Lower leg skin (tissue), 4 donors: ENCODE data around the gene NADK. TPM values are rescaled to one million over a fixed set of nuclear protein-coding genes. Genes with fewer than 3 reads are reported as not detected.

Source experiments
- DNase-seq, 2 donors: peaks; one replicate each; pipeline ENCODE4 v3.0.0-alpha.2; 2019; ENCODE audit warnings: low spot score in 2 of 2
- H3K4me3 ChIP-seq: fragments of 200-600 bp; sonication (generic); 2 replicates; pipeline ENCODE4 v1.5.1; 2017; ENCODE audit warnings: mild to moderate bottlenecking, low read depth; ENCODE audit not compliant: poor library complexity, severe bottlenecking
- CTCF ChIP-seq, 3 donors: fragments of 450-650 bp; IDR thresholded peaks; one replicate each; pipeline ENCODE4 v1.5.1; 2016; ENCODE audit warnings: antibody characterized with exemption in 3 of 3, mild to moderate bottlenecking in 3 of 3, moderate library complexity in 2 of 3
- POLR2A ChIP-seq, 2 donors: fragments of 450-650 bp; IDR thresholded peaks; one replicate each; pipeline ENCODE4 v1.6.1; 2016 to 2017; ENCODE audit warnings: antibody characterized with exemption in 2 of 2, mild to moderate bottlenecking in 1 of 2, moderate library complexity in 1 of 2
- WGBS, 2 donors: methylation state at CpG; one replicate each; pipeline ENCODE4 v1.1.5; 2018; 5-methylcytosine and 5-hydroxymethylcytosine counted together
- intact Hi-C: fragments of 100-400 bp; cut with DNase I; formaldehyde crosslinking; loops from one replicate; pipeline ENCODE4 v1.15.0; 2023; ENCODE audit warnings: low total_unique reads
- total RNA-seq, 4 donors: library from RNA; depleted of rRNA; stranded (reverse); fragments of >200 nt; gene quantifications; one replicate each; pipeline ENCODE4 v1.1.0, GENCODE V29; 2016

Gene NADK
- total RNA-seq, 4 donors from 2014 or later: 45.4 to 58.0 (median 54.2) TPM

DNA sequence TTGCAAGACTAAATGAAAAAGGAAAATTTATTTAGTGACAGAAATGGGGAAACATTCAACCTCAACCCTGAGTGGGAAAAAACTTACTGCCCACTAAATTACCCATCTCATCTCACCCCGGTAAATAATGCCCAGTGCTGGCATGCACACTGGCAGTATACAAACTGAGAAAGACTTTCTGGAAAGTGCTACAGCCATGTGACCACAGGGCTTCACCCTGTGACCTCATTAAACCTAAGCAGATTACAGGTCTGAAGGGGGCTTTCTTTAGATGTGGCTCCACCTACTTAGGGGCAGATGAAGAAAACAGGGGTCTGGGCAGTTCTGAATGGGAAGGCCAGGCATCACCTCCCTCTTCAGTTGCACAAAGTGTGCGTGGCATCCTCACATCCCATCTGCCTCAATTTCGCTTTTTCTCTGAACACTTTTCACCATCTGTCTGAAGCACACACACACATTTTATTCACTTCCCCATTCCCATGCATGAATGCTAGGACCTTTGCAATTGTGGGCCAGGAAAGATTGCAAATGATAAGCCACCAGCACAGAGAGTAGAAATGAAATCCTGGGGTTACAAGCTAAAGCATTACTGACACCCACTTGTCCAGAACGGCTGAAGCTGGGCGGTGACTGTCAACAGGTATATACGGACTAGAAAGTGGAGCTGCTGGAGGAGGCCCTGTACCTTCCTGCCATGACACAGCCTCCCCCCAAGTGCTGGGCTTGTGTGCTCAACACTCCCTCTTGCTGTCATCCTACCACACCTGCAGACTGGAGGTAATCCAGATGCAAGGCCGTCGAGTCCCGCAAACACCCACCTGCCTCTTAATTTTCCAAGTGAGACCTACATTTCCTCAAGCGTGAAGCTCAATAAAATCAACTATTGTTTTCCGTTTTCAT, 2.7 kb downstream of the NADK start:
- no peak for DNase-seq
- intact Hi-C loops: no loop called here
- no peak for TF ChIP-seq POLR2A (IDR thresholded peaks at IDR 0.05)
- TF ChIP-seq CTCF (IDR thresholded peaks at IDR 0.05): no peak
- no peak overlapping the region for H3K4me3 ChIP-seq
- WGBS, 2 donors: 70 to 71% methylated on average over 11 of the region's 11 CpGs

DNA sequence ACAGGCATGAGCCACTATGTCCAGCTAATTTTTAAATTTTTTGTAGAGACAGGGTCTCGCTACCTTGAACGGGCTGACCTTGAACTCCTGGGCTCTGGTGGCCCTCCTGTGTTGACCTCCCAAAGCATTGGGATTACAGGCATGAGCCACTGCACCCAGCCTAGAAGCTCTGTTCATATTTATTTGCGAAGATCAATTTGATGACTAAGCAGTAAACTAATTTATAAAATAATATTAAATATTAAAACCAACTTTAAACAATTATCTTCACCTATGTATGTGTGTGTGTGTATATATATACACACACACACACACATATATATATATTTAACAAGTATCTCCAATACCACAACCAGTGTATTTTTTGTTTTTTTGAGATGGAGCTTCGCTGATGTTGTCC, 4.4 kb downstream of the NADK start:
- intact Hi-C loops: no loop called here
- H3K4me3 ChIP-seq: no peak overlapping the region
- no peak for TF ChIP-seq CTCF (IDR thresholded peaks at IDR 0.05)
- no peak for TF ChIP-seq POLR2A (IDR thresholded peaks at IDR 0.05)
- WGBS, 2 donors: 97 to 98% methylated on average over 4 of the region's 4 CpGs
- DNase-seq: no peak

GRCh38 chr1:1771096-1771495, 7.2 kb downstream of the NADK start:
- DNase-seq: no peak
- TF ChIP-seq POLR2A (IDR thresholded peaks at IDR 0.05) (no peak), CTCF (IDR thresholded peaks at IDR 0.05) (no peak)
- WGBS, 2 donors: 91 to 94% methylated on average over 3 of the region's 3 CpGs
- H3K4me3 ChIP-seq: no peak overlapping the region
- intact Hi-C loops: no loop called here

DNA sequence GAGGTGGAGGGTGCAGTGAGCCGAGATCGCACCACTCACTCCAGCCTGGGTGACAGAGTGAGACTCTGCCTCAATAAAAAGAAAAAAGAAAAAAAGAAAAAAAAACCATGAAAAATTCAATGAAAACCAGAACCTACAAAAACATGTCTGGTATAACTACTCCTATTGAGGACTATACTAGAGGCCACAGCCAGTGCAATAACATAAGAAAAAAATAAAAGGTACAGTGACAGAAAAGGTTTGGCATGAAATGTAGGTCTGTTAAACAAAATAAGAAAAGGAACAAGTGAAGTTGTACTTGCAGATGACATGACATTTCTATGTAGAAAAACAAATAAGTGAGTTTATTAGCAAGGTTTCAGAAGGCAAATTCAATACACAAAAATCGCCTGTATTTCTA, 8.2 kb downstream of the NADK start:
- intact Hi-C loops: no loop called here
- 97 to 98% methylated on average over 3 of the region's 3 CpGs for WGBS, 2 donors
- TF ChIP-seq CTCF (IDR thresholded peaks at IDR 0.05) (no peak), POLR2A (IDR thresholded peaks at IDR 0.05) (no peak)
- DNase-seq: no peak
- H3K4me3 ChIP-seq: no peak overlapping the region

DNA sequence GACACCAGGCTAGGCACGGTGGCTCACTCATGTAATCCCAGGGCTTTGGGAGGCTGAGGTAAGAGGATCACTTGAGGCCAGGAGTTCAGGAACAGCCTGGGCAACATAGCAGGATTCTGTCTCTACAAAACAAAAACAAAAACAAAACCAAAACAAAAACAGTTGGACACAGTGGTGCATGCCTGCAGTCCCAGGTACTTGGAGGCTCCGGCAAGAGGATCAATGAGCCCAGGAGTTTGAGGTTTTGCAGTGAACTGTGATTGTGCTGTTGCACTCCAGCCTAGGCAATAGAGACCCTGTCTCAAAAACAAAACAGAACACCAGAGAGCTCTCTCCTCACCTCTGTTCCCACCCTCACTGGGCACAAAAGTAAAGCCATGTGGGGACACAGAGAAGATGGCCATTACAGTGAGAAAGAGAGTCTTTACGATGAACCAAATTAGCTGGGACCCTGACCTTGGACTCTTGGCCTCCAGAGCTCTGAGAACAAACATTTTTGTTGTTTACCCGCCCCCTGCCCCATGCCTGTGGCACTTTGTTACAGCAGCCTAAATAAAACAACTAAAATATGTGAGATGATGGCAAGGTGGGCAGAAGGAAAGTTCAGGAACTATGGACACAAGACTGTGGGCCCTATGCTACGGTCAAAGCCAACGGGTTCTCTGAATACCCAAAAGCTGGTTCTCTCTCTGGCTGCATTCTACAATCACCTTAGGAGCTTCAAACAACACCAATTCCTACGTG, 9.8 kb downstream of the NADK start:
- 94 to 96% methylated on average over 7 of the region's 7 CpGs for WGBS, 2 donors
- intact Hi-C loops: no loop called here
- TF ChIP-seq CTCF (IDR thresholded peaks at IDR 0.05) (no peak), POLR2A (IDR thresholded peaks at IDR 0.05) (no peak)
- H3K4me3 ChIP-seq: no peak overlapping the region
- DNase-seq: no peak
